GM18868 (cell line): ENCODE measurements around the gene AQP2.

Experiments
- ATAC-seq: cut with Tn5 transposase; IDR thresholded peaks from one replicate; pipeline ENCODE4 v1.9.1; 2021; ENCODE audit warnings: mild to moderate bottlenecking, moderate library complexity; ENCODE audit not compliant: unreplicated experiment

Gene AQP2

DNA sequence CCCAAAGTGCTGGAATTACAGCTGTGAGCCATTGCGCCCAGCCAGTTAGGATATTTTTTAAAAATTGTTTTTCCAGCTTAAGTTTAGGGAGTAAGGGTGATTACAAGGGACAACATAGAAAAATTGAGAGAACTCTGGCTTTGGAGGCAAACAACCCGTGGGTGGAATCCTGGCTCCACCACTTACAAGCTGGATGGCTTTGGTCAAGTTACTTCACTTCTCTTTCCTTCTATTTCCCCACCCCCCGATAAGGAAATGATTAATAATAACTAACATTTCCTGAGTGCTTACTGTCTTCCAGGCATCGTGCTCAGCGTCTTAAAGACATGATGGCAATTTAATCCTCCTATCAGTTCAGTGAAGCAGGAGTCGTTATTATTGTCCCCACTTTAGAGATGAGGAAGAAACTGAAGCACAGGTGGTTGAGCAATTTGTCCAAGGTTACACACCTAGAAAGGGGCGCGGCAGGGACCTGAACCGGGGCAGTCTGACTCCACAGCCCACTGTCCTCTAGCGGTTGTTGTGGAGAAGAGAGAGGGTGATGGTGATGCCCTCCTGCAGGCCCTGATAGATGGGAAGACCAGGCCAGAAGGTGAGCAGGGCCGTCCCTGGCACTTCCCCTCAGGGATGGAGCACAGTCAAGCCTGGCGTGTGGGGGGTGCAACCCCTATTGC is 30.2 kb upstream of the AQP2 start:
- no peak for ATAC-seq

DNA sequence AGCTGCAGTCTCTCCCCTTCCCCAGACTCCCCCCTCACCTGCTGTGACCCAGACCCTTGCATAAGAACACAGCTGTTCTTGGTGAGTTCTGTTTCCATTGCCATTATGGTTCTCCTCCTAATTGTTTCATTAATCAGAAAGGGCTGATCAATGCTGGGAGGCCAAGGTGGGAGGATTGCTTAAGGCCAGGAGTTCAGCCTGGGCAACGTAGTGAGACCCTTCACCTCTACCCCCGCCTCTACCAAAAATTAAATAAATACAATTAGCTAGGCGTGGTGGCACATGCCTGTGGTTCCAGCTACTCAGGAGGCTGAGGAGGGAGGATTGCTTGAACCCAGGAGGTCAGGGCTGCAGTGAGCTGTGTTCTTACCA is 29.6 kb upstream of the AQP2 start:
- no peak for ATAC-seq

DNA sequence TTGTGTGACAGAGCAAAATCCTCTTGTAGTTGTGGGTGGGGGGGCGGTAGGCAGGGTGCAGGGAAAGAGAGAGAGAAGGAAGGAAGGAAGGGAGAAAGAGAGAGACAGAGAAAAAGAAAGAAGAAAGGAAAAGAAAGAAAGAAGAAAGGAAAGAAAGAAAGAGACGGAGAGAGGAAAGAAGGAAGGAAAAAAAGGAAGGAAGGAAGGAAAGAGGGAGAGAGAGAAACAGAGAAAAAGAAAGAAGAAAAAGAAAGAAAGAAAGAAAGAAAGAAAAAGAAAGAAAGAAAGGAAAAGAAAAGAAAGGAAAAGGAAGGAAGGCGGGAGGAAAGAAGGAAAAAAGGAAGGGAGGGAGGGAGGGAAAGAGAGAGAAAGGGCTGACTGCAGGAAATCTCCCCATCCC is 29.2 kb upstream of the AQP2 start:
- ATAC-seq, result no peak

DNA sequence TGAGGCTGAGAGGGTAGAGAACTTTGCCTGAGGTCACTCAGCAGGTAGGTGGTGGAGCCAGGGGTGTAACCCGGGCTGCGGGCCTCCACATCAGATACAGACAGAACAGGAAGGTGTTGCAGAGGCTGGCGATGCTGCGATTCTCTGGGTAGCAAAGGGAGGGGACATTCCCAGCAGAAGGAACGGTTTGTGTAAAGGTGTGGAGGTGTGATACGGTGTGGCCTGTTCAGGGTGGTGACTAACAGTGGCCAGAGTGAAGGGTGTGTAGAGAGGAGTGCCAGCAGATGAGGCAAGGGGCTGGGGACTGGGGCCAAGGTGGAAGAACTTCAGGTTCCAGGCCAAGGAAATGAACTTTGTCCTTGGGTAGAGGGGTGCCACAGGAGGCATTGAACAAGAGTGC is 28.6 kb upstream of the AQP2 start:
- no peak for ATAC-seq

DNA sequence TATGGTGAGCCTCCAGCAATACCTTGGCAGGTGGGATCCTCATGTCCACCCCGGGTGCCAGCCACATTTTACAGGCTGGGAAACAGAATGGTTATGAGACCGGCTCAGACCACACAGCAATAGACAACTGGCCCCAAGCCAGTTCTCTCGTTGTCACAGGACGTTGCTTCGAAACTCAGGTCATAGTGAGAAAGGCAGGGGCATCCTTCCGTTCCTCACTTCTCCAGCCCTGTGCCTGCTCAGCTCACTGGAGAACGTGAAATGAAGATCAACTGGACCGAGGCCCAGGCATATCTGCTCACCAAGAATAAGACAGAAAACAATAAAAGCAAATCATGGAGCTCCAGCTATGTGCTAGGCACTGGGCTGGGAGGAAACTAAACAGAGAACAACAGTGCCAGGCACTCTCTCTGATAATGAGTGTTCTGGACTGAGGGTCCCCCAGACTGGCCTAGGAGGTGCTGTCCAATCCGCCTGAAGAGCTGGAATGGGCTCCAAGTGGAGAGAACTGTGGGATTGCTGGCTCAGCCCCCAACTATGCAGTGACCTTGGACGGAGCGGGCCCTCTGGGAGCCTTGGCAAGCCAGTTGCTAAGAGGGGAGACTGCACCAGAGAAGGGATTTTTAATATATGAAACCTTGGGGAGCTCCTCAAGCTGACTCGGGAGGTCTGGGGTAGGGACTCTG is 28.0 kb upstream of the AQP2 start:
- no peak for ATAC-seq

DNA sequence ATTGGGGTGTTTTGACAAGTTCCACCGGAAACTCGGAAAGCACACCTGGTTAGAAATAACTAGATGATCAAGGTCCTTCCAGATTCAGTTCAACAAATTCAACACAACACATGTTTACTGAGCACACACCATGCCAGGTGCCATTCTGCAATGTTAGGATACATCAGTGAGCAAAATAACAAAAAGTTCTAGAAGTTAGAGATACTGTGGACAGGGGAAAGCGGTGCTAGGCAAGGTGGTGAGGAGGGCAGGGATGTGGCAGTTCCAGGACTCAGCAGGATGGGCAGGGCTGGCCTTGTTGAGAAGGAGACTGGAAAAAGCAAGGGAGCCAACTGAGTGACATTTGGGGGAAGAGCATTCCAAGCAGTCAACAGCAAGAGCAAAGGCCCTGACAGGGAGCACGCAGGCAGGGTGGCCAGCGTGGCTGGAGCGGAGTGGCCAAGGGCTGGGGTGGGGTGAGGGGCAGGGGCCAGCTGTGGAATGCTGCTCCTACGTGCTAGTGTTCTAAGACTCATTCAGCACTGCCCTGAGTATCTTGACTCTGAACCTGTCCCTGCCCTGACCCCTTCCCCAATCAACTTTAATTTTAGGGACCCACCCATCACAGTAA is 27.4 kb upstream of the AQP2 start:
- ATAC-seq, result no peak

DNA sequence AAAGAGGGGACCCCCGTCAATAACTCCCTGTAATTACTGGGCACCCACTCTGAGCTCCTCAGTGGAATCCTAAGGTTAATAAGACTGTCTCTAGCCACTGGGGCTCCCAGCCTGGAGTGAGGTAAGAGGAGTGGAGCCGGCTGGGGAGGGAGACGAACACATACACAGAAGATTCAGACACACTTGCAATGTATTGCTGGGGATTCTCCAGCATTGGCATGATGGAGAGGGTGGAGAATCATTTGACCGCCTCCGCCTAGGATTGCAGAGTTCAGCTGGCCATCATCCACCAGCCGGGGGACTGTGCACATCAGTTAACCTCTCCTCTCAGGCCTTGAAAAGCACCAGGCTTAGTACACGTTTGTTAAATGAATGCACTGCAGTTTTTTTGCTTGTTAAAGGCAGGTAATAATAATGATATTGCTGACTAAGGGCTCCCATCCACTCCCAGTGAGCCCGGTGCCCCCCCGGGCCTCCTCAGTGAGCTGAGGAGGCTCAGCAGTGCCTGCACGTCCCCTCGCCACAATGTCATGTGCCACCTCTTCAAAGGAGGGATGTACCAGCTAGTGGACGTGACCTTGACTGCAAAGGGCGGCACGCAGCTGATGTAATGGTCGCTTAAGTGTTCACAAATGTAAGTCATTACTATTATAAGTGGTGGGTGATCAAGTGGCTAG is 26.5 kb upstream of the AQP2 start:
- ATAC-seq, result no peak

DNA sequence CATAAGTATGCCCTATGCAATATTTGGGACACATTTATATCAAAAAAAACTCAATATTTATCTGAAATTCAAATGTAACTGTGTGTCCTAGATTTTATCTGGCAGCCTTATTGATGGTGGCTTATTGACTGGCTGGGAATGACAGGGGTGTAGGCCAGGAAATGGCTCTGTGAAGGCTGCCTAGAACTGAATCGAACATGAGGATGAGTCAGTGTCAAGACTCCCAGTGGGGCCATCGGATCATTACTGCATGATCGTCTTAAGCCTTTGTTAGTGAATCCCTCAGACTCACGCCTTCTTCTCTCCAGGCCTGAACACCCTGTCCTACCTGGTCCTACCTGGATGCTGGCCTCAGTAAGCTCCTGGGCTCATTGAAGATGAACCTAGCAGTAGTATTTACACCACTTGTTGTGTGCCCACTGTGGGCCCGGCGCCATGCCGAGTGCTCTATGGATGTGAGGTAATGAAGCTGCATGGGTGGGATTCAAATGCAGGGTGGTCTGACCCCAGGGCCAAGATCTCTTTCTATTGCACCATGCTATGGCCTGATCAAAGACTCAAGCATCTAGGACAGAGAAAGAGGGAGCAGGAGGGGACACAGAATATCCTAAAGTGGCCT is 25.8 kb upstream of the AQP2 start:
- no peak for ATAC-seq

DNA sequence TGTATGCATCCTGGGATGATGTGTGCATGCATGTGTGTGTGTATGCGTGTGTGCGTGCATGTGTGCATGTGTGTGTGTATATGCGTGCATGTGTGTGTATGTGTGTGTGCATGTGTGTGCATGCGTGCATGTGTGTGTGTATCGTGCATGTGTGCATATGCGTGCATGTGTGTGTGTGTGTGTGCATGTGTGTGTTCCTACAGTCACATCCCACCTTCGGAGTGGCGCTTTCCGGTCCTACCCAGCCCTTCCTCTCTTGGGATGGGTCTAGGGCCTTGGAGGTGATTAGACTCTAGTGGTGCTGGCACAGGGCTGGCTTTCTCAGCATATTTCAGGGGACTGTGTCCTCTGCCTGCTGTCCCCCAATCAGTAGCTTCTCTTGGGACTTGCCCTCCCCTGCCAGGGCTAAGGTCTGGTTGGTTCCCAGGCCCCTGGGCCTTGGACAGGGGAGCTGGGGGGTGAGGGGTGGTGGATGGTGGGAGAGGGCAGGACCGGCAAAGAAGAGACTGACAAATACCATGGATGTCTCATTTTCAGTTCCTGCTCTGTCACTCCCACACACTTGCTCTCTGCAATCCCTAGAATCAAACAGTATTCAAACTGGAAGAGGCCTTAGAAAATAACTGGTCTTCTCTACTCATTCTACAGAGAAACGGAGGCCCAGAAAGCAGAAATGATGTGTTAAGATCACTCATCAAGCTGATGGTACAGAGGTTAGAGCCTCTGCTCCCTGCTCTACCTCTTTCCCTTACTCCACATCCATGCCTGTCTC is 24.9 kb upstream of the AQP2 start:
- no peak for ATAC-seq

DNA sequence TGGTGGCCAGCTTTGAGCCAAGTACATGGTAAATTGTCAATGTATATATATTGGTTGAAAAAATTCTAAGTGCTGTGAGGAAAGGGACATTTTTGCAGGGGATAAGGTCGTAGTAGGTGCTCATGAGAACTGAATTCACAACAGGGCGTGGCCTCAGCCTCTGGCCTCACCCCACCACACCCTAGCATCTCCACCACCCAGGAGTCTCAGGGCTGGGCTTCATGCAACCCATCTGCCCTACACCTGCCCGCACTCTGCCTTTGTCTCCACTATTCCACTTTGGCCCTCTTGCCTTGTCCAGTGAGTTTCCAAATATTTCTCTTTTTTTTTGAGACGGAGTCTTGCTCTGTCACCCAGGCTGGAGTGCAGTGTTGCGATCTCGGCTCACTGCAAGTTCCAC is 22.1 kb upstream of the AQP2 start:
- no peak for ATAC-seq

DNA sequence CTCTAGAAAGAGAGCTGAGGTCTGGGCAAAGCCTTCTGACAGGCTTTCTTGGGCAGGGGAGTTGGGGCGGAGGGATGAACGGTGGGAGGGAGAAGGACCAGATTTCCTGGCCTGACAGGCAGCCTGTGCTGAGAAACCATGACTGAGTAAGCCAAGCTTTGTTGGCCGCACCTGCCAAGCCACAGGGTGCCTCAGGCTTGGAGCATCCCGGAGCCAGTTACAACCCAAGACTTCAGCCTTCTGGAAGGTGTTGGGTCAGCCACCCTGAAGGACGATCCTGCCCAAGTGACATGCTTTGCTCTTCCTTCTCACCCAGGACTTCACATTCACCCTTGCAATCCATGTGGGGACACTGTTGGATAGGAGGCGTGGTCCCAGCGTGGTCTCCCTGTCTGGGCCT is 21.0 kb upstream of the AQP2 start:
- ATAC-seq, result no peak

DNA sequence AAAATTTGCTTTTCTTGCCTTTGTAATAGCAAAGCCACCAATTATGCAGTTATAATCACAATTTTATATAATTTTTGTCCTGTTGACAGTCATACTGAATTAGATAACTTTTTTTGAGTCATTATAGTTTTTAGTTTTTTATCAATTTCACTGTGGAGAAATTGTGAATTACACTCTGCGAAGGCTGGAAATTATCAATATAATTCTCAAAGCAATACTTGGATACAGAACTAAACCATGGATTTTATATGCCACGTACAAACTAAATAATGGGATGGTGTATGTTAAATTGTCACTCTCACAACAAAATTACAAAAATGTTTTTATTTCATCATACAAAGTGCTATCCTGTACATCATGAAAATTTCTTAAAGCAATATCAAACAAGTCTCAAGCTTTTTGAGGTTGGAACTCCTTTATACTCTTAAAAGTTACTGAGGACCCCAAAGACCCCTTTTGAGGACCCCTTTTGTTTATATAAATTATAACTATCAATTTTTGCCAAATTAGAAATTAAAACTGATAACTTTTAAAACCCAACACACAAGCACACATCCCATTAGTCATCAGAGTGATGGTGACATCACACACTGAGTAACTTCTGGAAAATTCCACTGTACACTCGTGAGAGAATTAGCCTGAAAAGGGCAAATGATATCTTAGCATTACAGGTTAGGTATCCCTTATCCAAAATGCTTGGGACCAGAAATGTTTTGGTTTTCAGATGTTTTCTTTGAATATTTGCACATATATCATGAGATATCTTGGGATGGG is 19.8 kb upstream of the AQP2 start:
- ATAC-seq, result no peak

DNA sequence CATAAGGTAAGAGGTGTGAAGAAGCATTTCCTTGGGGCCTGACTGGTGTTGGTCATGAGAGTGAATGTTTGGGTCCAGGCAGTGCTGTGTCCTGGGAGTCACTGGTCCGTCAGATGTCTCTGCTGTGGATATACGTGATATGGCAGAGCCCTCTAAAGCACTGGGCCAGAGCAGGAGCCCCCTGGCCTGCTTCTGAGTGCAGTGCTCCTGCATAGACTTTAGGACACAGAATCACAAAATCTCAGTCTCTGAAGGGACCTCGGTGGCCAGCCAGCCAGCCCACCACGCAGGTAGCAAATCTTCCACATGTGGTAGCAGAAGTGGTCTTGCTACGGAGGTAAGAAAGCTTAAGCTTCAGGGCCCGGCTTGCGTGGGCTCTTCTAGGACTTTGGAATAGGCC is 18.5 kb upstream of the AQP2 start:
- no peak for ATAC-seq

DNA sequence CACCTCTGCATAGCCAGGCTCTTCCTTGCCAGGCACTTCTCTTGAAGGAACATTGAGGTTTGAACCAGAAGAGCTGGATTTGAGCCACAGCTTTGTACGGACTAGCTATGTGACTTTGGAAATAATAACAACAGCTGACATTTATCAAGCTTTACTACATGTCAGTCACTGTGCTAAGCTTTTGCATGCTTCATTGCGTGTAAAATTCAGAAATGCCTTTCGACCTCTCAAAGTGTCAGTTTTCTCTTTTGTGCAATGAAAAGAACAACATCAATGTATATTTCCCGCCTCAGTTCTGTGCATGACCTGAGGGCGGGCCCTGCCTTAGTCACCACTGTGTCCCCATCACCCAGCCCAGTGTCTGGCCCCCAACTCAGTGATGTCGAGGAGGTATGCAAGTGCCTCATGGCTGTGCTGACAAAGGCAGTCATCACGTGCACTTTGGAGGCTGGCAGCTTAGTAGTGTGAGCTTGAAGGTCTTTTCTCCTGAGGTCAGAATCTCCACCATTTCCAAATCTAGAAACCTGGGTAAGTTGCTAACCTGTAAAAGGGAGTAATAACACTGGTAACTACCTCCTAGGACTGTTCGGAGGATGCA is 17.9 kb upstream of the AQP2 start:
- ATAC-seq, result no peak

DNA sequence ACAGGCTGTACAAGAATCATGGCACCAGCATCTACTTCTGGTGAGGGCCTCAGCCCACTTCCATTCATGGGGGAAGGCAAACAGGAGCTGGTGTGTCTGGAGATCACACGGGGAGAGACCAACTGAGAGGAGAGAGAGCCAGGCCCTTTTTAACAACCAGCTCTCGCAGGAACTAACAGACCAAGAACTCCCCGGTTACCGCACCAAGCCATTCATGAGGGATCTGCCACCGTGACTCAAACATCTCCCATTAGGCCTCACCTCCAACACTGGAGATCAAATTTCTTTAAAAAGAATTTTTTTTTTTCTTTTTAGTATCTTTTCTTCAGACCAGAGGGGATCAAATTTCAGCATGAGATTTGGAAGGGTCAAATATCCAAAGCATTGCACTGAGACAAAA is 16.7 kb upstream of the AQP2 start:
- ATAC-seq, result no peak

DNA sequence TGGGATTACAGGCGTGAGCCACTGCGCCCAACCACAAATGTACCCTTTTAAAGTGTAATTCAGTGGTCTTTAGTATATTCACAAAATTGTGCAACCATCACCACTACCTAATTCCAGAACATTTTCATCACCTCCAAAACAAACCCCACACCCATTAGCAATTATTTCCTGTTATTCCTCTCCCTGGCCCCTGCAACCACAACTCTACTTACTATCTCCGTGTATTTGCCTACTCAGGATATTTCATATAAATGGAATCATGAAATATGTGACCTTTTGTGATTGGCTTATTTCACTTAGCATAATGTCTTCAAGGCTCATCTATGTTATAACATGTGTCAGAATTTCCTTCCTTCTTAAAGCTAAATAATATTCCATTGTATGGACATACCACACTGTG is 16.0 kb upstream of the AQP2 start:
- ATAC-seq, result no peak

DNA sequence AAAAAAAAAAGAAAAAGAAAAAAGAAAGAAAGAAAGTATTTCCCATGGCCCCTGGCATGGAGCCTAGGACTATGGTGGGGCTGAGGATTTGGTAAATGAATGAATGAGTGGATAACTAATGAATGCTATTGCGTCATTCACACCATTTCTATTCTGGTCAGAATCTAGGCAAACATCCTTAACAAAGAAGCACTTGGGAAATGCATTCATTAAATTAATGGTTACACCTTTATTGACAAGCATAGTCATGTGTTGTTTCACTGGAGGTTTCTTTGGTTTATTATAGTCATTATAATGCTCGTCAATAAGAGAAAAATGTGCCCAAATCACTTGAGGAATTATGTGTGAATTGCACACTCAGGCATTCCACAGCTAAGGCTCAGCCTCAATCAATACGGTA is 13.6 kb upstream of the AQP2 start:
- ATAC-seq, result no peak

DNA sequence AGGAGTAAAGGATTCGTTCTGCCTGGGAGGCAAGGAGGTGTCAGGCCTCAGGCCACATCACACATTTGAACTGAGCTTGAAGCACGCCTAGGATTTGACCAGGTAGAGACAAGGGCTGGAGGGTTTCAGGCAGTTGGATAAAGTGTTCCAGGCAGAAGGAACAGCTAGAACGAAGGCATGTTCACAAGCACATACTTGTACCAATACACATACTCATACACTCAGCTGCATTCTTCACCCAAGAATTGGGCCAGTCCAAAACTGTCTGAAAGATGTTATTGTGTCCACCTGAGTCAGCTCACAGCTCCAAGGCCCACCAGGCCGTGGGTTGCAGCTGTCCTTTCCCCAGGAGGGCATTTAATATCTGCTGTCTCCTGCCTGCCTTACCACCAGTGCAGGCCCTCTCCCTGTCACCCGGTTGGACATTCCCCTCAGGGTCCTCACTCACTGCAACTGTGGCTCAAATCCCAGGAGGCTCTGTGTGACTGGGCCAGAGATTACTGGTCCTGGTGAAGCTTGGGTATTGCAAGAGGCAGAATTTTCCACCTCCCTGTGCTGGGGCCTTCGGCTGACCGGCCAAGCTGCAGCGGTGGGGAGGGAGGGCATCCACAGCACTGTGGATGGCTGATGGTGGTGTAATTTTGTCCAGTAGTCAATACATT is 12.8 kb upstream of the AQP2 start:
- ATAC-seq, result no peak

DNA sequence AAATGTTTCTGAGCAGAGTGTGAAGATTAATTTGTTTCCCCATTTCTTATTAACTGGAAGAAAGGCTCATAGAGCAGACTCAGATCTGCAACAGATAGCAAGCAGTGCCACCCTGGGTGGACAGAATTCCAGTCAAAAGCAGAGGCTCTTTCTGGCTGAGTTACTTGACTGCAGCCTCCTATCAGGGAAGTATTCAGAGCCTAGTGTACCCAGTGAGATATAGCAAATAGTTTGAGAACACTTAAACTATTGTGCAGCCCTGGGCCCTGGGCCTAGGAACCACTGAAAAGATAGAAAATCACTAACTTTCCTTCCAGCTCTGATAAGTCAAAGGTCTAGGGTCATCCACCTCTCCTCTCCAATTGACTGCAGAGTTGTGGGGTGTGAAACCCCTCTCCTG is 11.2 kb upstream of the AQP2 start:
- no peak for ATAC-seq
